ENCODE measurements around the gene NPTX1.
"Not testable (repeated sequence)": the region's sequence is repeated elsewhere in the genome, so short reads cannot be mapped to it uniquely, and the experiment has no call there.

NPTX1 gene, protein sequence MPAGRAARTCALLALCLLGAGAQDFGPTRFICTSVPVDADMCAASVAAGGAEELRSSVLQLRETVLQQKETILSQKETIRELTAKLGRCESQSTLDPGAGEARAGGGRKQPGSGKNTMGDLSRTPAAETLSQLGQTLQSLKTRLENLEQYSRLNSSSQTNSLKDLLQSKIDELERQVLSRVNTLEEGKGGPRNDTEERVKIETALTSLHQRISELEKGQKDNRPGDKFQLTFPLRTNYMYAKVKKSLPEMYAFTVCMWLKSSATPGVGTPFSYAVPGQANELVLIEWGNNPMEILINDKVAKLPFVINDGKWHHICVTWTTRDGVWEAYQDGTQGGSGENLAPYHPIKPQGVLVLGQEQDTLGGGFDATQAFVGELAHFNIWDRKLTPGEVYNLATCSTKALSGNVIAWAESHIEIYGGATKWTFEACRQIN

DNA sequence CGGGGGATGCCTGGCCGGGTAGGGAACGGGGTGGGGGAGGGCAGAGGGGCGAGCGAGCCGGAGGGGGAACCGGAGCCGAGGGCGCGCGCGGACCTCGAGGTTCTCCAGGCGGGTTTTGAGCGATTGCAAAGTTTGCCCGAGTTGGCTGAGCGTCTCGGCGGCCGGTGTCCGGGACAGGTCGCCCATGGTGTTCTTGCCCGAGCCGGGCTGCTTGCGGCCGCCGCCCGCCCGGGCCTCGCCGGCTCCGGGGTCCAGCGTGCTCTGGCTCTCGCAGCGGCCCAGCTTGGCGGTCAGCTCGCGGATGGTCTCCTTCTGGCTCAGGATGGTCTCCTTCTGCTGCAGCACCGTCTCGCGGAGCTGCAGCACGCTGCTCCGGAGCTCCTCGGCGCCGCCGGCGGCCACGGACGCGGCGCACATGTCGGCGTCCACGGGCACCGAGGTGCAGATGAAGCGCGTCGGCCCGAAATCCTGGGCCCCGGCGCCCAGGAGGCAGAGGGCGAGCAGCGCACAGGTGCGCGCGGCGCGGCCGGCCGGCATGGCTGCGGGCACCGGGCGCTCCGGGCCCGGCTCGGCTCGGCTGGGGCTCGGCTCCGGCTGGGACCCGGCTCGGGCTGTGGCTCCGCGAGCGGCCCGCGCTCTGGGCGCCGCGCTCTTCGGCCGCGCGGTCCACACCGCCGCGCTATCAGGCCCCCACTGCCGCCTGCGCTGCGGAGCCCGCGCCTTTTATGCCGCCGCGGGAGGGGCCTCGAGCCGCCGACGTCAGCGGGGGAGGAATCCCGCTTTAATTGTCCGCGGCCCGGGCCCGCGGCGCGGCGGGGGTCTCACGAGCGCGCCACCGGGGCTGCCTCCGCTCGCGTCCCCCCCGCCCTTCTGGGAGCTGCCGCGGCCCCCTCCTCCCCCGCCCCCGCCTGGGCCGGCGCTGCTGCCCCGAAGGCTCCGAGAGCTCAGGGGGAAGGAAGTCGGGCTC lies at the start of gene NPTX1:
NPTX1 (minus strand) TSS at position 698 of the 967 bp plus-strand sequence; CDS start at position 537, 161 bp downstream.
- no peak for DNase-seq

DNA sequence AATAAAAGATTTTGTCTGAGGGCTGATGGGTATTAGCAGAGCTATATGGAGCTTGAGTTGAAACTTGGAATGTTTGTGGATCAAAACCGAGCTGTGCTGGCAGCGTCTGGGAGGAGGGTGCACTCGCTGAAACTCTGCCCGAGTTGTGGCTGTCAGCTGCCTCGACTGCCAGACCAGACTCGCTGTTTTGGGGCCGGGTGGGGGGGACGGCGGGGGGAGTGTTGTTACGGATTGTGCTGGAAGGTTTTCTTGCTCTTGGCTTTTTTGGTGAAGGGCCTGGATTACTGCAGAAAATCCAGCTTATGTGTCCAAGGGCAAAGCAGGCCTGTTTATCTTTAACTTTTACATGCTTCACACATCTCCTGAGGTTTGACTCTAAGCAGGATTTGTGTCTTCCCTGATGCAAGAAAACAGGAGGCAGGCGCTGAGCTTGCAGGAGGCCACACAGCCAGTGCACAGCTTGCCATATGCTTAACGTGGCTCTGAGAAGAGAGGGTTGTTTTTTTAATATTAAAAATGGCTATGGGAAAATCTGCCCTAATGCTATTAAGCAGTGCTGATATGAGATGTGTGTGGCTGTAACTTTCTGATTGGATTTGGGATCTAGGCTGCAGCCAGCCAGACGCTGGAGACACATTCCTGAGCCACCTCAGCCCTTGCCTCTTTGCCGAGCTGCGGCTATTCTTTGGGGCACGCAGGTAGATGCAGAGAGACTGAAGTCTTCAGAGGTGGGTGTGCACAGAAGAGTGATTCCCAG lies 47.7 kb upstream of the NPTX1 start:
- DNase-seq = no peak

- no peak for DNase-seq
These were observed 46.8 kb upstream of the NPTX1 start for GRCh38 chr17:80523054-80523744.

- no peak for DNase-seq
These were observed 44.5 kb upstream of the NPTX1 start for GRCh38 chr17:80520810-80521455.

- no peak for DNase-seq
These were observed 42.8 kb upstream of the NPTX1 start for GRCh38 chr17:80519091-80519781.

DNA sequence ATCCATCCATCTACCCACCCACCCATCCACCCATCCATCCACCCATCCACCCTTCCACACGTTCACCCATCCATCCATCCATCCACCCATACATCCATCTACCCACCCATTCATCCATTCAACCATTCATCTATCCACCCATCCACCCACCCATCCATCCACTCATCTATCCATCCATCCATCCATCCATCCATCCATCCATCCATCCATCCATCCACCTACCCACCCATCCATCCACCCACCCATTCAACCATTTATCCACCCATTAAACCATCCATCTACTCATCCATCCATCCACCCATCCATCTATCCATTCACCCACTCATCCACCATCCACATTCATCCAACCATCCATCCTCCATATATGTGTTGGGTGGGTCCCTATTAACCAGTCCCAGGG lies 42.0 kb upstream of the NPTX1 start:
- DNase-seq = no peak

DNA sequence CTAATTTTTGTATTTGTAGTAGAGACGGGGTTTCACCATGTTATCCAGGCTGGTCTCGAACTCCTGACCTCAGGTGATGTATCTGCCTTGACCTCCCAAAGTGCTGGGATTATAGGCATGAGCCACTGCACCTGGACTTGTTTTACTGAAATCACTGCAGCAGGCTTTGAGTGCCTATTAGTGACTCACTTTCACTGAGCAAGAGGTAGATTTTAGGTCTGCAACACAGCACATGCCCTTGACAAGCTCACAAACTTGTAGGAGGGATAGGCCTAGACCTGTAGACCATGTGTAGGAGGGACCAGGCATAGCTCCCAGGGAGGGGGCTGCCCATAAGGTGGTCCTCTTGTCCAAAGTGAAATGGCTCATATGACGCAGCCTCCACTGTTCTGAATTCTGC lies 41.2 kb upstream of the NPTX1 start:
- no peak for DNase-seq

- DNase-seq = no peak
These were observed 39.9 kb upstream of the NPTX1 start for GRCh38 chr17:80516171-80516932.

- DNase-seq = no peak
These were observed 37.5 kb upstream of the NPTX1 start for GRCh38 chr17:80513892-80514291.

GRCh38 chr17:80513201-80513600 lies 36.8 kb upstream of the NPTX1 start:
- no peak for DNase-seq

DNA sequence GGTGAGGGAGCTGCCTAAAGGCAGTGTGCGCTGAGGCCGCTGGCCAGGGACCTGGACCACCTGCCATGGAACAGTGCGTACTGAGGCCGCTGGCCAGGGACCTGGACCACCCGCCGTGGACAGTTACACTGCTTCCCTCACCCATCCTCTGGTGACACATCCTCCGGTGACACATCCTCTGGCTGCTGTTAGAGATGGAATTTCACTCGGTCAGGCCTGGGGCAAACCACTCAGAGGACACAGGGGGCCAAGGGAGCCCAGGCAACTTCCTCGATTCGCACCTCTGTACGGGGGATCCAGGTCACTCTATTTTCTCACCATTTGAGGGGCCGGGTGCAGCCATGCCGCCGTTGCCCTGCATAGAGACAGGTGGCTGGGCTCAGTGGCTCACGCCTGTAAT lies 35.8 kb upstream of the NPTX1 start:
- DNase-seq = no peak

- no peak for DNase-seq
These were observed 35.1 kb upstream of the NPTX1 start for GRCh38 chr17:80511222-80512180.

GRCh38 chr17:80510772-80511171 lies 34.4 kb upstream of the NPTX1 start:
- no peak for DNase-seq

- no peak for DNase-seq
These were observed 33.7 kb upstream of the NPTX1 start for GRCh38 chr17:80510132-80510531.

- DNase-seq = no peak
These were observed 32.9 kb upstream of the NPTX1 start for GRCh38 chr17:80509311-80509710.

- DNase-seq = no peak
These were observed 31.6 kb upstream of the NPTX1 start for GRCh38 chr17:80507965-80508364.

GRCh38 chr17:80507177-80507576 lies 30.8 kb upstream of the NPTX1 start:
- DNase-seq = not testable (repeated sequence)

DNA sequence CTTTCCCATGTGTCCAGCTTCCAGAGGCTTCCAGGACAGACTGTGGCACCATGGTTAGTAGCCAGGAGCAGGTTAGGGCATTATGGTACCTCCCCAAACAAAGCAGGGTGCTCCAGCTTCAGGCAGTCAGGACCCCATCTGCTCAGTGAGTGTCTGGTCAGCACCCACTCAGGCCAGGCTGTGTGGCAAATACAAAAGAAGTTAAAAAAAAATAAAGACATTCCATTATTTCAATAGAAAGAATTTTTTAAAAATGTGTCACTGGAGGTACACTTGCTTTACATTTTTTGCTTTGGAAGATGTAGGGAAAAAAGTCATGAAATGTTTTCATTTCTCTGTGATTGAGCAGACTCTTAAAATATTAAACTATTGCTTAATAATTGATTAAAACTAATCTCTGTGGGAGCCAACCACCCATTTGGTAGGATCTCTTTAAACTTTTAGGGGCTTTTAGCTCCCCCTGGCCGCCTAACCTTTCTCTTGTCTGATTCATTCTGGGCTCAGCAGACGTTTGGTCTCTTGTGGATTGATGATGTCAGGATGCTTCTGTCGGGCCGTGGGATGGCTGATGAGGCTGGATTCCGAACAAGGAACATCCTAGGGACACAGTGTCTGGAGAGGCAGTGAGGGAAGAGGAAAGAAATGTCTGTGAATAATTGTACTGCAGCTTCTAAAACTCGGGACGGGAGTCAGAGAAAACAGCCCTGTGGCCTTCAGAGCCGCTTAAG lies 28.4 kb upstream of the NPTX1 start:
- DNase-seq = no peak
